ENCODE data around the gene WNT4.

- TF ChIP-seq TAF1 (IDR thresholded peaks at IDR 0.05; ENCODE audit: borderline replicate concordance, low read depth, low read length) (no peak), POLR2A (IDR thresholded peaks at IDR 0.05; ENCODE audit: low read depth, low read length) (no peak)
These were observed 8.0 kb upstream of the WNT4 start for GRCh38 chr1:22150923-22151322.
